ENCODE measurements around the gene RASSF5. TPM values are rescaled to one million over a fixed set of nuclear protein-coding genes. Genes with fewer than 3 reads are reported as not detected.

Gene RASSF5
- total and polyA plus RNA-seq, 2 of the 13 experiments (the other 11 are each of a cell fraction or from before 2014, with no cell fraction given) = 0.18 to 0.40 TPM

DNA sequence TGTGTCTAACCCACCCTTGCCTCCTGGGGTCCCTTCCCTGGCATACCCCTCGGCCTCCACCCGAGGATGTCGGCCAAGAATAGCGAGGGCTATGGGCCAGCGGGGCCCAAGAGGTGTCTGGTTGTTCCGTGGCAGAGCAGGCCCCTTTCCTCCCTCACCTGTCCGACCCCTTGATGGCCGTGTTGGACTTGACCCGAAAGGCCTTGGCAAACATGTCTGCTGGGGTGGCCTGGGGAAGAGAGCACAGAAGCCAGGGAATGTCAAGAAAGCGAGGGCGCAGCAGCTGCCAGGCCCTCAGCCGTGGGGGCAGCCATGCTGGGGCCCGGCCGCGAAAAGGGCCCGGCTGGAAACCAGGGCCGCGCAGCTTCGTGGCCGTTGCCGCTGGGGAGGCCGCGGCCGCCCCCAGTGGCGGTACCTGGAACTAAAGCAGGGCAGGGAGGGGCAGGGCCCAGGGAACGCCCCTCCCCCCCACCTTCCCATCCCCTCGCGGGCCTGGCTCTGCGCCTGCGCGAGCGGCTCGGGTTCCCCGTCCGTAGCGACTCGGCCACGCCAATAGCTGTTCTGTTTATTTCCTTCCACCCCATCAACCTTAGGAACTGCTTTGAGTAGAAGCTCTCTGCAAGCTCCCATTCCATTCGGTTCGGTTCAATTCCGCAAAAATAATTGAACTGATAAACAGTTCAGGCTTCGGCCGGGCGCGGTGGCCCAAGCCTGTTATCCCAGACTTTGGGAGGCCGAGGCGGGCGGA is 105.0 kb downstream of the RASSF5 start, which contains the start of gene EIF2D (continued):
- TF ChIP-seq TRIM24 (CRISPR knock-in tag; IDR thresholded peaks at IDR 0.05) (no peak), ZNF296 (CRISPR knock-in tag; conservative IDR thresholded peaks at IDR 0.05) (peak; percentile 80), ZMYM3 (CRISPR knock-in tag; IDR thresholded peaks at IDR 0.05) (peak; percentile 85; the same call in 1 of the 2 replicates), ZNF558 (CRISPR knock-in tag; IDR thresholded peaks at IDR 0.05; ENCODE audit: borderline replicate concordance) (peak; percentile 95; the same call in 1 of the 2 replicates), ZNF777 (CRISPR knock-in tag; IDR thresholded peaks at IDR 0.05) (no peak)
- TF ChIP-seq, protein P1, sequence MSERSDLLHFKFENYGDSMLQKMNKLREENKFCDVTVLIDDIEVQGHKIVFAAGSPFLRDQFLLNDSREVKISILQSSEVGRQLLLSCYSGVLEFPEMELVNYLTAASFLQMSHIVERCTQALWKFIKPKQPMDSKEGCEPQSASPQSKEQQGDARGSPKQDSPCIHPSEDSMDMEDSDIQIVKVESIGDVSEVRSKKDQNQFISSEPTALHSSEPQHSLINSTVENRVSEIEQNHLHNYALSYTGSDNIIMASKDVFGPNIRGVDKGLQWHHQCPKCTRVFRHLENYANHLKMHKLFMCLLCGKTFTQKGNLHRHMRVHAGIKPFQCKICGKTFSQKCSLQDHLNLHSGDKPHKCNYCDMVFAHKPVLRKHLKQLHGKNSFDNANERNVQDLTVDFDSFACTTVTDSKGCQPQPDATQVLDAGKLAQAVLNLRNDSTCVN (CRISPR knock-in tag; IDR thresholded peaks at IDR 0.05; ENCODE audit: borderline replicate concordance) = peak; percentile 85; the same call in 1 of the 2 replicates
- TF ChIP-seq, protein P2, sequence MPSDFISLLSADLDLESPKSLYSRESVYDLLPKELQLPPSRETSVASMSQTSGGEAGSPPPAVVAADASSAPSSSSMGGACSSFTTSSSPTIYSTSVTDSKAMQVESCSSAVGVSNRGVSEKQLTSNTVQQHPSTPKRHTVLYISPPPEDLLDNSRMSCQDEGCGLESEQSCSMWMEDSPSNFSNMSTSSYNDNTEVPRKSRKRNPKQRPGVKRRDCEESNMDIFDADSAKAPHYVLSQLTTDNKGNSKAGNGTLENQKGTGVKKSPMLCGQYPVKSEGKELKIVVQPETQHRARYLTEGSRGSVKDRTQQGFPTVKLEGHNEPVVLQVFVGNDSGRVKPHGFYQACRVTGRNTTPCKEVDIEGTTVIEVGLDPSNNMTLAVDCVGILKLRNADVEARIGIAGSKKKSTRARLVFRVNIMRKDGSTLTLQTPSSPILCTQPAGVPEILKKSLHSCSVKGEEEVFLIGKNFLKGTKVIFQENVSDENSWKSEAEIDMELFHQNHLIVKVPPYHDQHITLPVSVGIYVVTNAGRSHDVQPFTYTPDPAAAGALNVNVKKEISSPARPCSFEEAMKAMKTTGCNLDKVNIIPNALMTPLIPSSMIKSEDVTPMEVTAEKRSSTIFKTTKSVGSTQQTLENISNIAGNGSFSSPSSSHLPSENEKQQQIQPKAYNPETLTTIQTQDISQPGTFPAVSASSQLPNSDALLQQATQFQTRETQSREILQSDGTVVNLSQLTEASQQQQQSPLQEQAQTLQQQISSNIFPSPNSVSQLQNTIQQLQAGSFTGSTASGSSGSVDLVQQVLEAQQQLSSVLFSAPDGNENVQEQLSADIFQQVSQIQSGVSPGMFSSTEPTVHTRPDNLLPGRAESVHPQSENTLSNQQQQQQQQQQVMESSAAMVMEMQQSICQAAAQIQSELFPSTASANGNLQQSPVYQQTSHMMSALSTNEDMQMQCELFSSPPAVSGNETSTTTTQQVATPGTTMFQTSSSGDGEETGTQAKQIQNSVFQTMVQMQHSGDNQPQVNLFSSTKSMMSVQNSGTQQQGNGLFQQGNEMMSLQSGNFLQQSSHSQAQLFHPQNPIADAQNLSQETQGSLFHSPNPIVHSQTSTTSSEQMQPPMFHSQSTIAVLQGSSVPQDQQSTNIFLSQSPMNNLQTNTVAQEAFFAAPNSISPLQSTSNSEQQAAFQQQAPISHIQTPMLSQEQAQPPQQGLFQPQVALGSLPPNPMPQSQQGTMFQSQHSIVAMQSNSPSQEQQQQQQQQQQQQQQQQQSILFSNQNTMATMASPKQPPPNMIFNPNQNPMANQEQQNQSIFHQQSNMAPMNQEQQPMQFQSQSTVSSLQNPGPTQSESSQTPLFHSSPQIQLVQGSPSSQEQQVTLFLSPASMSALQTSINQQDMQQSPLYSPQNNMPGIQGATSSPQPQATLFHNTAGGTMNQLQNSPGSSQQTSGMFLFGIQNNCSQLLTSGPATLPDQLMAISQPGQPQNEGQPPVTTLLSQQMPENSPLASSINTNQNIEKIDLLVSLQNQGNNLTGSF (CRISPR knock-in tag; IDR thresholded peaks at IDR 0.05) = peak; percentile 97
- TF ChIP-seq, protein P3, sequence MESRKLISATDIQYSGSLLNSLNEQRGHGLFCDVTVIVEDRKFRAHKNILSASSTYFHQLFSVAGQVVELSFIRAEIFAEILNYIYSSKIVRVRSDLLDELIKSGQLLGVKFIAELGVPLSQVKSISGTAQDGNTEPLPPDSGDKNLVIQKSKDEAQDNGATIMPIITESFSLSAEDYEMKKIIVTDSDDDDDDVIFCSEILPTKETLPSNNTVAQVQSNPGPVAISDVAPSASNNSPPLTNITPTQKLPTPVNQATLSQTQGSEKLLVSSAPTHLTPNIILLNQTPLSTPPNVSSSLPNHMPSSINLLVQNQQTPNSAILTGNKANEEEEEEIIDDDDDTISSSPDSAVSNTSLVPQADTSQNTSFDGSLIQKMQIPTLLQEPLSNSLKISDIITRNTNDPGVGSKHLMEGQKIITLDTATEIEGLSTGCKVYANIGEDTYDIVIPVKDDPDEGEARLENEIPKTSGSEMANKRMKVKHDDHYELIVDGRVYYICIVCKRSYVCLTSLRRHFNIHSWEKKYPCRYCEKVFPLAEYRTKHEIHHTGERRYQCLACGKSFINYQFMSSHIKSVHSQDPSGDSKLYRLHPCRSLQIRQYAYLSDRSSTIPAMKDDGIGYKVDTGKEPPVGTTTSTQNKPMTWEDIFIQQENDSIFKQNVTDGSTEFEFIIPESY (CRISPR knock-in tag; IDR thresholded peaks at IDR 0.05) = peak; percentile 79; the same call in 1 of the 2 replicates
- TF ChIP-seq, protein P4, sequence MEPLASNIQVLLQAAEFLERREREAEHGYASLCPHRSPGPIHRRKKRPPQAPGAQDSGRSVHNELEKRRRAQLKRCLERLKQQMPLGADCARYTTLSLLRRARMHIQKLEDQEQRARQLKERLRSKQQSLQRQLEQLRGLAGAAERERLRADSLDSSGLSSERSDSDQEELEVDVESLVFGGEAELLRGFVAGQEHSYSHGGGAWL (CRISPR knock-in tag; IDR thresholded peaks at IDR 0.05) = peak; percentile 98
- TF ChIP-seq, protein P5, sequence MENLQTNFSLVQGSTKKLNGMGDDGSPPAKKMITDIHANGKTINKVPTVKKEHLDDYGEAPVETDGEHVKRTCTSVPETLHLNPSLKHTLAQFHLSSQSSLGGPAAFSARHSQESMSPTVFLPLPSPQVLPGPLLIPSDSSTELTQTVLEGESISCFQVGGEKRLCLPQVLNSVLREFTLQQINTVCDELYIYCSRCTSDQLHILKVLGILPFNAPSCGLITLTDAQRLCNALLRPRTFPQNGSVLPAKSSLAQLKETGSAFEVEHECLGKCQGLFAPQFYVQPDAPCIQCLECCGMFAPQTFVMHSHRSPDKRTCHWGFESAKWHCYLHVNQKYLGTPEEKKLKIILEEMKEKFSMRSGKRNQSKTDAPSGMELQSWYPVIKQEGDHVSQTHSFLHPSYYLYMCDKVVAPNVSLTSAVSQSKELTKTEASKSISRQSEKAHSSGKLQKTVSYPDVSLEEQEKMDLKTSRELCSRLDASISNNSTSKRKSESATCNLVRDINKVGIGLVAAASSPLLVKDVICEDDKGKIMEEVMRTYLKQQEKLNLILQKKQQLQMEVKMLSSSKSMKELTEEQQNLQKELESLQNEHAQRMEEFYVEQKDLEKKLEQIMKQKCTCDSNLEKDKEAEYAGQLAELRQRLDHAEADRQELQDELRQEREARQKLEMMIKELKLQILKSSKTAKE (CRISPR knock-in tag; IDR thresholded peaks at IDR 0.05; ENCODE audit: borderline replicate concordance) = peak; percentile 20; the same call in 1 of the 2 replicates
- TF ChIP-seq, protein P6, sequence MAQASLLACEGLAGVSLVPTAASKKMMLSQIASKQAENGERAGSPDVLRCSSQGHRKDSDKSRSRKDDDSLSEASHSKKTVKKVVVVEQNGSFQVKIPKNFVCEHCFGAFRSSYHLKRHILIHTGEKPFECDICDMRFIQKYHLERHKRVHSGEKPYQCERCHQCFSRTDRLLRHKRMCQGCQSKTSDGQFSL (CRISPR knock-in tag; IDR thresholded peaks at IDR 0.05) = peak; percentile 96
- TF ChIP-seq, protein P7, sequence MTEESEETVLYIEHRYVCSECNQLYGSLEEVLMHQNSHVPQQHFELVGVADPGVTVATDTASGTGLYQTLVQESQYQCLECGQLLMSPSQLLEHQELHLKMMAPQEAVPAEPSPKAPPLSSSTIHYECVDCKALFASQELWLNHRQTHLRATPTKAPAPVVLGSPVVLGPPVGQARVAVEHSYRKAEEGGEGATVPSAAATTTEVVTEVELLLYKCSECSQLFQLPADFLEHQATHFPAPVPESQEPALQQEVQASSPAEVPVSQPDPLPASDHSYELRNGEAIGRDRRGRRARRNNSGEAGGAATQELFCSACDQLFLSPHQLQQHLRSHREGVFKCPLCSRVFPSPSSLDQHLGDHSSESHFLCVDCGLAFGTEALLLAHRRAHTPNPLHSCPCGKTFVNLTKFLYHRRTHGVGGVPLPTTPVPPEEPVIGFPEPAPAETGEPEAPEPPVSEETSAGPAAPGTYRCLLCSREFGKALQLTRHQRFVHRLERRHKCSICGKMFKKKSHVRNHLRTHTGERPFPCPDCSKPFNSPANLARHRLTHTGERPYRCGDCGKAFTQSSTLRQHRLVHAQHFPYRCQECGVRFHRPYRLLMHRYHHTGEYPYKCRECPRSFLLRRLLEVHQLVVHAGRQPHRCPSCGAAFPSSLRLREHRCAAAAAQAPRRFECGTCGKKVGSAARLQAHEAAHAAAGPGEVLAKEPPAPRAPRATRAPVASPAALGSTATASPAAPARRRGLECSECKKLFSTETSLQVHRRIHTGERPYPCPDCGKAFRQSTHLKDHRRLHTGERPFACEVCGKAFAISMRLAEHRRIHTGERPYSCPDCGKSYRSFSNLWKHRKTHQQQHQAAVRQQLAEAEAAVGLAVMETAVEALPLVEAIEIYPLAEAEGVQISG (CRISPR knock-in tag; IDR thresholded peaks at IDR 0.05) = peak; percentile 98
